ENCODE data around the gene CMIP. TPM values are rescaled to one million over a fixed set of nuclear protein-coding genes. Genes with fewer than 3 reads are reported as not detected.
A peak's percentile ranks its signal among the peaks of the same experiment; 100 is the strongest.

The CMIP gene
- total RNA-seq, 4 donors from 2014 or later = 44.6 to 152 (median 76.5) TPM

- DNase-seq = peak in 2 of 3 donors; percentile 90
- no peak overlapping the region for H3K4me3 ChIP-seq
- TF ChIP-seq POLR2A (IDR thresholded peaks at IDR 0.05) = no peak
- no peak for TF ChIP-seq CTCF (IDR thresholded peaks at IDR 0.05)
- peak overlapping the region in 3 of 4 donors; percentile 45 to 78 (median 54) for H3K27ac ChIP-seq
- H3K9me3 ChIP-seq = no peaks in the 10 kb centered on the region
- no peaks in the 10 kb centered on the region for H3K36me3 ChIP-seq
- peaks cover 12 to 79% (median 17%) of the 10 kb centered on the region in 4 donors for H3K4me1 ChIP-seq
- H3K27me3 ChIP-seq = no peaks in the 10 kb centered on the region
Measured at GRCh38 chr16:81493755-81494433, 49.3 kb downstream of the CMIP start.

GRCh38 chr16:81494434-81494806 is 49.8 kb downstream of the CMIP start:
- no peaks in the 10 kb centered on the region for H3K27me3 ChIP-seq
- no peak overlapping the region for H3K4me3 ChIP-seq
- no peaks in the 10 kb centered on the region for H3K9me3 ChIP-seq
- TF ChIP-seq CTCF (IDR thresholded peaks at IDR 0.05) = no peak
- no peak for TF ChIP-seq POLR2A (IDR thresholded peaks at IDR 0.05)
- H3K27ac ChIP-seq = peak overlapping the region in 3 of 4 donors; percentile 45 to 78 (median 54)
- peaks cover 12 to 81% (median 17%) of the 10 kb centered on the region in 4 donors for H3K4me1 ChIP-seq
- no peaks in the 10 kb centered on the region for H3K36me3 ChIP-seq
- DNase-seq = no peak

- no peaks in the 10 kb centered on the region for H3K36me3 ChIP-seq
- TF ChIP-seq POLR2A (IDR thresholded peaks at IDR 0.05) = no peak
- no peak for TF ChIP-seq CTCF (IDR thresholded peaks at IDR 0.05)
Measured at GRCh38 chr16:81494888-81495287, 50.3 kb downstream of the CMIP start.

GRCh38 chr16:81495321-81496234 is 51.0 kb downstream of the CMIP start:
- H3K4me1 ChIP-seq = peaks cover 8 to 88% (median 14%) of the 10 kb centered on the region in 4 donors
- no peak overlapping the region for H3K4me3 ChIP-seq
- H3K27me3 ChIP-seq = no peaks in the 10 kb centered on the region
- H3K36me3 ChIP-seq = no peaks in the 10 kb centered on the region
- no peaks in the 10 kb centered on the region for H3K9me3 ChIP-seq
- H3K27ac ChIP-seq = peak overlapping the region in 2 of 4 donors; percentile 17 to 62
- TF ChIP-seq POLR2A (IDR thresholded peaks at IDR 0.05) = no peak
- TF ChIP-seq CTCF (IDR thresholded peaks at IDR 0.05) = peak in 2 of 6 experiments; percentile 15 to 19
- DNase-seq = no peak

More at GRCh38 chr16:81494888-81495287, 50.3 kb downstream of the CMIP start:
- Histone ChIP-seq H3K9me3 (no peaks in the 10 kb centered on the region), H3K4me1 (peaks cover 12 to 85% (median 15%) of the 10 kb centered on the region in 4 donors), H3K4me3 (no peak overlapping the region), H3K27ac (peak overlapping the region in 1 of 4 donors; percentile 62), H3K27me3 (no peaks in the 10 kb centered on the region)
- DNase-seq = no peak

- Histone ChIP-seq H3K4me1 (peaks cover 14 to 82% (median 17%) of the 10 kb centered on the region in 4 donors), H3K4me3 (no peak overlapping the region), H3K27ac (peak overlapping the region in 1 of 4 donors; percentile 56), H3K36me3 (no peaks in the 10 kb centered on the region), H3K27me3 (no peaks in the 10 kb centered on the region), H3K9me3 (no peaks in the 10 kb centered on the region)
- TF ChIP-seq CTCF (IDR thresholded peaks at IDR 0.05) (no peak), POLR2A (IDR thresholded peaks at IDR 0.05) (no peak)
- no peak for DNase-seq
Measured at GRCh38 chr16:81496321-81496720, 51.7 kb downstream of the CMIP start.

Data from Peyer's patch (tissue), 4 donors.